LNCaP clone FGC (cell line): ENCODE measurements around the gene HLCS.
"Not testable (repeated sequence)": the region's sequence is repeated elsewhere in the genome, so short reads cannot be mapped to it uniquely, and the experiment has no call there.

Source experiments
- DNase-seq: peaks from one replicate; pipeline ENCODE4 v3.0.0-alpha.2; 2011; ENCODE audit warnings: low read depth
- H3K4me3 ChIP-seq: 2 replicates; pipeline ENCODE4 v1.5.1; 2011; ENCODE audit warnings: mild to moderate bottlenecking, low read depth, low read length, control low read depth
- CTCF ChIP-seq: IDR thresholded peaks from 2 replicates; pipeline ENCODE4 v1.5.1; 2012; ENCODE audit warnings: mild to moderate bottlenecking; ENCODE audit not compliant: control insufficient read depth, insufficient read depth; ENCODE audit errors: extremely low read depth

Gene HLCS

DNA sequence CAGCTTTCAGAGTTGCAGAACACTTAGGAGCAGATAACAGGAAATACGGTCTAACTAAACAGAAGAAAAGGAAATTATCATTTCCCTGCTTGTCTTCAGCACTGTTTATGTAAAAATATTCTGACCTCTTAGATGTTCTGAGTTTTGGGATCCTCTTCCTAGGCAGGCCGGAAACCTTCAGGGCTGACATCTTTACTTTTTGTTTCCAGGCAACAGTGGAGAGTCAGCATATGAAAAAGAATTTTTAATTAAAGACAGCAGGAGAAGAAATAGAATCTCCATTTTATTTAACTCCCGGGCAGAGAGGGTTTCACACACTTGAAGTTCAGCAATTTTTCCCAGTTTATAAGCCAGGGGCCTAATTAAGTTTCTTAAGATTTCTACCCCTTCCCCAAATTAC is 35.0 kb upstream of the HLCS start:
- no peak for DNase-seq
- no peak overlapping the region for H3K4me3 ChIP-seq
- no peak for TF ChIP-seq CTCF

GRCh38 chr21:37000381-37000780 is 33.9 kb upstream of the HLCS start:
- no peak for TF ChIP-seq CTCF
- no peak overlapping the region for H3K4me3 ChIP-seq
- no peak for DNase-seq

- DNase-seq = no peak
- no peak overlapping the region for H3K4me3 ChIP-seq
- TF ChIP-seq CTCF = no peak
Measured at GRCh38 chr21:36999131-36999898, 32.8 kb upstream of the HLCS start.

DNA sequence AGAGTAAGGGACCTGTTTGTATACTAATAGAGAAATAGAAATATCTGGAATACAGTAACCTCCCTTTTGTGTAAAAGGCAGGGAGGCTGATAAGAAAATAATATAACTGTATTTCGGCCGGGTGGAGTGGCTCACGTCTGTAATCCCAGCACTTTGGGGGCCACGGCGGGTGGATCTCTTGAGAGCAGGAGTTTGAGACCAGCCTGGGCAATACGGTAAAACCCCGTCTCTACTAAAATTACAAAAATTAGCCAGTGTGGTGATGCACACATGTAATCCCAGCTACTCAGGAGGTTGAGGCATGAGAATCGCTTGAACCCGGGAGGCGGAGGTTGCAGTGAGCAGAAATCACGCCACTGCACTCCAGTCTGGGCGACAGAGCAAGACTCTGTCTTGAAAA is 28.8 kb upstream of the HLCS start:
- DNase-seq = not testable (repeated sequence)

DNA sequence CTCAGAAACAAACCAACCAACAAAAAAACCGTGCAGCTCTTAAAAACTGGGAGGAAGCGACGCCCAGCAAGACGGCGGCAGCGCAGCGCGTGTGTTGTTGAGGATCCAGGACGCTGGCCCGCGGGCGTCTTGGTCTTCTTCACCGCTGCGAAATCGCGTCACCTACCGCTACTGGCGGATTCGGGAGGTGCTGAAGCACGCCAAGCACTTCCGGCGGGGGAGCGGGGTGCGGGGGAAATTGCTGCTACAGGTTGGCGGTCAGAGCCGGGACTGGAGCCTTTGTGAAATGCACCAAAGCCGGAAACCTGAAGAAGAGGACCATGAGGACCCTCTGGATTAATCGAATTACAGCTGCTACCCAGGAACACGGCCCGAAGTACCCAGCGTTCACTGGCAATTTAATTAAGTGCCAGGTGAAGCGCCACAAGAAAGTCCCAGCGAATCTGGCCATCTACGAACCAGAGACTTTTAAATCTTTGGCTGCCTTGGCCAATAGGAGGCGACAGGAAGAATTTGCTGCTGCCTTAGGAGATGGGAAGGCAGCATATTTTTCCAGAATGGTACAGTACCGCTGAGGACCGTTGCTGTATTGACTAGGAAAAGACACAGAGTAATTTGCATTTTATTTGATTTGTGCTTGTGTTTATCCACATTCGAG is 28.2 kb upstream of the HLCS start:
- no peak overlapping the region for H3K4me3 ChIP-seq
- no peak for TF ChIP-seq CTCF
- DNase-seq = no peak

More for the DNA sequence above, 28.8 kb upstream of the HLCS start:
- H3K4me3 ChIP-seq = not testable (repeated sequence)

- no peak for TF ChIP-seq CTCF
- no peak for DNase-seq
- no peak overlapping the region for H3K4me3 ChIP-seq
Measured at GRCh38 chr21:36992671-36993070, 26.2 kb upstream of the HLCS start.

DNA sequence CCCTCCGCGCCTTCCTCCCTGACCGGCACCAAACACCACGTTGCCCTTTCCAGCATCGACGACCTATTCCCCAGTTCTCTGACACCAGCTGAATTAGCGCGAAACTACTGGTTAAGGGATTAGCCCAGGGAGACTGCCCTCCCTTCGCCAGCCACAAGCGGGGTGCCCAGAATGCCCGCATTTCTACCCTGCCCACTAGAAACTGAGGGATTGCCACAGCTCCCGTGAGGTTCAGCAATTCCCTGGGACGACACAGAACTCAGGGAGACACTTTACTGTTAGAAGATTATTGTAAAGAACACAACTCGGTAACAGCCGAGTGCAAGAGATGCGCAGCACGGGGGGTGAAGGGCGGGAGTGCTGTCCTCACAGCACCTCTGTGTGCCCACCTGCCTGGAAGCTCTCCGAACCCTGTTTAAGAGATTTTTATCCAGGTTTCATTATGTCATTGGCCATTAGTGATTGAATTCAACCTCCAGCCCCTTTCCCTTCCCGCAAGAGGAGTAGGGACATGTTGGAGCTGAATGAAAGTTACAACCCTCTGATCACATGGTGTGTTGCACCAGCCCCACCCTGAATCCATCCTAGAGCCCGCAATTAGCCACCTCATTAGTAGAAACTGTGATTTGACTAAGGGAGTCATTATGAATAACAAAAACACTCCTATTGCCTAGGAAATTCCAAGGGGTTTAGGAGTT is 24.2 kb upstream of the HLCS start:
- H3K4me3 ChIP-seq = peak overlapping the region; percentile 50
- no peak for TF ChIP-seq CTCF

More for the DNA sequence above, 24.2 kb upstream of the HLCS start:
- DNase-seq = no peak
